ENCODE results near the gene SAPCD1. TPM values are rescaled to one million over a fixed set of nuclear protein-coding genes. Genes with fewer than 3 reads are reported as not detected.
A peak's percentile ranks its signal among the peaks of the same experiment; 100 is the strongest.

SAPCD1 gene
- polyA plus RNA-seq, 1 experiment, result 0.88 TPM

GRCh38 chr6:31725502-31726350 lies 36.7 kb upstream of the SAPCD1 start:
- H3K27me3 ChIP-seq (ENCODE audit: control insufficient read depth, insufficient read depth, low read length), result peaks cover 7% of the 10 kb centered on the region
- ChIA-PET POLR2A (interaction anchor here (1.6 to 2.1 kb wide), 2 partner anchors 22 to 102 kb away, joined by 4 to 5 read pairs; partner anchors contain the start of genes ABHD16A and HSPA1B), CTCF (no interaction called here)
- peaks cover 4% of the 10 kb centered on the region; the same call in 1 of the 2 replicates for H3K9me3 ChIP-seq (ENCODE audit: control insufficient read depth, insufficient read depth, low read length)
- TF ChIP-seq, protein P1, sequence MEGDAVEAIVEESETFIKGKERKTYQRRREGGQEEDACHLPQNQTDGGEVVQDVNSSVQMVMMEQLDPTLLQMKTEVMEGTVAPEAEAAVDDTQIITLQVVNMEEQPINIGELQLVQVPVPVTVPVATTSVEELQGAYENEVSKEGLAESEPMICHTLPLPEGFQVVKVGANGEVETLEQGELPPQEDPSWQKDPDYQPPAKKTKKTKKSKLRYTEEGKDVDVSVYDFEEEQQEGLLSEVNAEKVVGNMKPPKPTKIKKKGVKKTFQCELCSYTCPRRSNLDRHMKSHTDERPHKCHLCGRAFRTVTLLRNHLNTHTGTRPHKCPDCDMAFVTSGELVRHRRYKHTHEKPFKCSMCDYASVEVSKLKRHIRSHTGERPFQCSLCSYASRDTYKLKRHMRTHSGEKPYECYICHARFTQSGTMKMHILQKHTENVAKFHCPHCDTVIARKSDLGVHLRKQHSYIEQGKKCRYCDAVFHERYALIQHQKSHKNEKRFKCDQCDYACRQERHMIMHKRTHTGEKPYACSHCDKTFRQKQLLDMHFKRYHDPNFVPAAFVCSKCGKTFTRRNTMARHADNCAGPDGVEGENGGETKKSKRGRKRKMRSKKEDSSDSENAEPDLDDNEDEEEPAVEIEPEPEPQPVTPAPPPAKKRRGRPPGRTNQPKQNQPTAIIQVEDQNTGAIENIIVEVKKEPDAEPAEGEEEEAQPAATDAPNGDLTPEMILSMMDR (IDR thresholded peaks at IDR 0.05; ENCODE audit: low read depth, low read length), result no peak
- DNase-seq (ENCODE audit: low read depth, low spot score), result no peak
- H3K27ac ChIP-seq (ENCODE audit: low read depth, low read length), result no peak overlapping the region
- H3K4me3 ChIP-seq (ENCODE audit: low read depth, low read length), result no peak overlapping the region

DNA sequence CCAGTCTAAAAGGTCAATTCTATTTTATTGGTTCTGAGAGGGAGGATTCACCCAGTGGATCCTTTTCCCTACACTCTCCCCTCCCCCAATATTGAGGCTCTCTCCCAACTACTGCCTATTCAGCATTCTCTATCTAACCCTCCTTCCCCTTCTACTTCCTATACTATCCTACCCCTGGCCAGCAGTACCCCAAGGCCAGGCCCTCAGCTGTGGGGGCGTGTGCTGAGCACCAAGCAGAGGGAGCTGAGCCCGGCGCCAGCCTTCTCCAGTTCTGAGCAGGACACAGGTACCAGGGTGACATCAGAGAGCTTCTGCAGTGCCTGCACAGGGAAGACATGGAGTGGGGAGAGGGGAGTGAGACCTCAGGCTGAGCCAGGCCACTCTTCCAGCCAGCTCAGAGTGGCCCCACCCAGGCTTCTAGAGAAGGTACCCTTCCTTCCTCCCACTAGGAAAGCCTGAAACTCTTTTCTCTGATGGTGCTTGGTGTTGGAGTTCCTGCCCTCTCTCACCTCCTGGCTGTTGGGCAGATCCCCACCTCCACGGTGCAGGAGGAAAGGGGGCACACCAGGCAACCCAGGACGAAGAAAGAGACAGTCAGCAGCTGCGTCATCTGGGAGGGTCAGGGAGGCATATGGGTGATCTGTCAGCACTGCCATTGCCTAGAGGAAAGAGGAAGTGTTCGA lies 35.3 kb upstream of the SAPCD1 start:
- no peak overlapping the region for H3K4me3 ChIP-seq (ENCODE audit: low read depth, low read length)
- TF ChIP-seq, protein P1 (IDR thresholded peaks at IDR 0.05; ENCODE audit: low read depth, low read length), result no peak
- ChIA-PET CTCF (no interaction called here), POLR2A (no interaction called here)
- no peak for DNase-seq (ENCODE audit: low read depth, low spot score)
- H3K27me3 ChIP-seq (ENCODE audit: control insufficient read depth, insufficient read depth, low read length), result no peaks in the 10 kb centered on the region
- peaks cover 4% of the 10 kb centered on the region; the same call in 1 of the 2 replicates for H3K9me3 ChIP-seq (ENCODE audit: control insufficient read depth, insufficient read depth, low read length)
- no peak overlapping the region for H3K27ac ChIP-seq (ENCODE audit: low read depth, low read length)

DNA sequence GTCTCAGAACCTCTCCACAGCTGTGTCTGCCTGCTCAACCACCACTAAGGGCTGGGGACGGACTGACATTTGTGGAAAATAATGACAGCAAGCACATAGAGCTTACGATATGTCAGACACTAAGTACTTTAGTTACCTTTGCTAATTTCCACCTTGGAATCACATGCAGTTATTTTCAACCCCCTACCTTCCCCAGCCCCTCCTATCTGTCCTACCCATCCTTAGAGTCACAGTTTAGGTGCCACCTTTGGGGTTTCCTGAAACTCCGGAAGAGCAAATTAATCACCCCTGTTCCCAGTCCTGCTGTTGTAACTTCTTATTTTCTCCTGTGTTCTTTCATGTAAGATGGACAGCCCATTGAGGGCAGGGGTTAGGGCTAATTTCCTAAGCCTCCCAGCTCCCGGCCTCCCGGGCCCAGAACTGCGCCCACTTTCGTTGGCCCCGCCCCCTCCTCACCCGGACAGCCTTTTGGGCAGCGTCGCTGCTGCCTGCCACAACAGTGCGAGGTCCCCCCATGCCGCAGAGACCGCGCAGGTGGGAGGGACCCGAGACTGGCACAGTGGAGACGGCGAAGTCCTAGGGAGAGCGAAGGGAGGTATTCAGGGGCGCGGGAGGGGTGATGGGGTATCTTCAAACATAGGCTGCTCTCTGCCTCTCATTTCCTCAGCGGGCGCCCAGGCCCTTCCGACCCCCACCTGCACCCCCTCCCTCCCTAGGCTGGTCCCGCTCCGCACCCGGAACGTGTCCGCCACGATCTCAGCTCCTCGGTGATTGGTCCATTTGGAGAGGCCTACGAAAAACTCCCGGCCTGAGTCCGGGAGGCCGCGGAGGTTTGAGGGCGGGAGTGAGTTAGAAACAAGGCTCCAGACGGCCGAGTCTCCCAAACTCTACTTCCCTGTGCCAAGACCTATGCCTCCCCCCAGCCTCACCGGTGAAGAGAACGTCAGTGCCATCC lies 34.5 kb upstream of the SAPCD1 start:
- ChIA-PET POLR2A (interaction anchor here (0.6 kb wide), 1 partner anchor 43 kb away, joined by 4 read pairs; no protein-coding TSS in a partner anchor), CTCF (interaction anchor here (2.8 kb wide), 1 partner anchor 103 kb away, joined by 11 read pairs; no protein-coding TSS in a partner anchor)
- Histone ChIP-seq H3K4me3 (ENCODE audit: low read depth, low read length) (peak overlapping the region; percentile 90), H3K9me3 (ENCODE audit: control insufficient read depth, insufficient read depth, low read length) (peaks cover 4% of the 10 kb centered on the region; the same call in 1 of the 2 replicates), H3K27me3 (ENCODE audit: control insufficient read depth, insufficient read depth, low read length) (no peaks in the 10 kb centered on the region), H3K27ac (ENCODE audit: low read depth, low read length) (no peak overlapping the region)
- TF ChIP-seq, protein P1 (IDR thresholded peaks at IDR 0.05; ENCODE audit: low read depth, low read length), result no peak
- no peak for DNase-seq (ENCODE audit: low read depth, low spot score)

GRCh38 chr6:31728767-31729514 lies 33.5 kb upstream of the SAPCD1 start, which contains the start of gene DDAH2:
DDAH2 (minus strand) TSS chr6:31729299; CDS start chr6:31729161, 138 bp downstream.
- CTCF ChIA-PET, result interaction anchor here (0.6 to 2.8 kb wide), 7 partner anchors 10 to 223 kb away, joined by 3 to 11 read pairs (median 4); partner anchors contain the start of gene MSH5
- no peak for DNase-seq (ENCODE audit: low read depth, low spot score)

More at GRCh38 chr6:31728767-31729514, 33.5 kb upstream of the SAPCD1 start, which contains the start of gene DDAH2:
- TF ChIP-seq, protein P1 (IDR thresholded peaks at IDR 0.05; ENCODE audit: low read depth, low read length), result no peak
- H3K27me3 ChIP-seq (ENCODE audit: control insufficient read depth, insufficient read depth, low read length), result no peaks in the 10 kb centered on the region
- peak within 1 kb of the TSS; percentile 90 for H3K27ac ChIP-seq (ENCODE audit: low read depth, low read length)
- peaks cover 4% of the 10 kb centered on the region; the same call in 1 of the 2 replicates for H3K9me3 ChIP-seq (ENCODE audit: control insufficient read depth, insufficient read depth, low read length)
- H3K4me3 ChIP-seq (ENCODE audit: low read depth, low read length), result peak within 1 kb of the TSS; percentile 90
- POLR2A ChIA-PET, result interaction anchor here (0.5 to 1.4 kb wide), 5 partner anchors 11 to 99 kb away, joined by 3 to 8 read pairs (median 3); partner anchors contain the start of genes HSPA1A, HSPA1B, HSPA1L and LSM2
